NCI-H446 treated with DMSO at 0.1 percent for 48 hours (cell line): ENCODE data around the gene PGA4.
"Not testable (repeated sequence)": the region's sequence is repeated elsewhere in the genome, so short reads cannot be mapped to it uniquely, and the experiment has no call there.

Source experiments
- DNase-seq: peaks from one replicate; lab custom pipeline; 2025; lab: John Stamatoyannopoulos, UW

PGA4 gene

DNA sequence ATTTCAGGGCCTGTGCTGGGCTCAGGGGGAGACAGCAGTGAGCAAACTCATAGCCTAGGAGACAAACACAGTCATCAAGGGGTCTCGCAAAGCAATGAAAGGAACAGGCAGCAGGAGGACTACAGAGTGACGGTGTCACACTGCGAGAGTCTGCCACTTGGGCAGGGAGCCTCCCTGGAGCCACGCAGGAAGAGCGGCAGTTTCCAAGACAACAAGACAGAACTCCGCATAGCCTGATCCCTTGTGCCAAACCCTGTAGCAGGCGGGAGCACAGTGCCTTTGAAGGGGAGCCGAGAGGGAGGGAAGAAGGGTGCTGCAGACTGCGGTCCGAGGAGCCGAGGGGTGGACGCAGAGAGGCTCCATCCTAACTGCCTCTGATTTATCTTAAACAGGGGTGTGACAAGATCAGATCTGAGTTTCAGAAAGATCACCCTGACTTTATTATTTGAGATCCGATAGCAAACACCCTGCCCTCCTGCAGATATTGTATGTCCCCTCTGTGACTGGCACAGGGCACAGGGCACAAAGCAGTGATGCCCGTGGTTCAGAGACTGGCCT lies 17.6 kb upstream of the PGA4 start:
- DNase-seq, result not testable (repeated sequence)

- DNase-seq, result not testable (repeated sequence)
Observed at GRCh38 chr11:61207636-61208310, 14.4 kb upstream of the PGA4 start.

- DNase-seq, result not testable (repeated sequence)
Observed at GRCh38 chr11:61210629-61211028, 11.5 kb upstream of the PGA4 start.

GRCh38 chr11:61211327-61211952 lies 10.7 kb upstream of the PGA4 start:
- not testable (repeated sequence) for DNase-seq

DNA sequence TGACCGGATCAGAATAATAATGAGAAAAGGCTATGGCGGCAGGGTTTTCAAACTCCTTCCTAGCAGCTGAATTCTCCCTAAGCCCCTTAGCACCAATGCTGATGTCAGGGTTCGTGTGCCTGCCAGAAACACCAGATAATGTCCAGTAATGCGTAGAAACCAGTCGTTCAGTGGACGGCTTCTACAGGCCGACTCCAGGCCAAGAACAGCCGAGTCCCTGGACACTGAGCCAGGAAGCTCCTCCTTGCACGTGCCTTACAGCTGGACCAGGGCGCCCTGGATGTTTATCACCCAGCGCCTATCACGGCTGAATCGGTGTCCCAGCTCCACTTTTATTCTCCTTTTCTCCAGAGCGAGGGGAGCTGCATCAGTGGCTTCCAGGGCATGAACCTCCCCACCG lies 9.9 kb upstream of the PGA4 start:
- DNase-seq, result not testable (repeated sequence)

DNA sequence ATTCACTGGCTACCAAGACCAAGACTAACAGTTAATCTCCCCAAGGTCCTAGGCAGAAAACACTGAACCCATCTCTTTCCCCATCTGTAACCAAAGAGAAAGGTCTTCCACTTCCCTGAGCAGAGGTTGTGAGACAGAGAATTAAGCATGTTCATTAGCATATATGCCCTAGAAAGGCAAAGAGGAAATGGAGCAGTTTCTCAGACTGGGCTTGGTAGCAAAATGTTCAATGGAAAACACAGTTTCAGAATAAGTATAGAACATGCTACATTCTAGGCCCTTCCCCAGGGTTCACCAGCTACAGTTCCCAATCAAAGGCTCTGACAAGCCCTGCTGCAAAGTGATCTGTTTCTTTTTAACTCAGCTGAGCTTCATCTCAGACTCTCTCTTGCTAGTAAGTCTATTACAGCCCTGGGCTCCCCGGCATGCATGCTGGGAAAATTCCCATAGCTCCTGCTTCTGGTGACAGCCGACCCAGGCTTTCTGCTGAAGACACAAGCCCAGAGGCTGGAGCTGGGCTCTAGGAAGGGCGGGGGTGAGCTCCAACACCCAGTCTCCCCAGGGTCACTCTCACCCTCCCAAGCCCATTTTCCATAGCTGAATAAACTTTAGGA lies 8.3 kb upstream of the PGA4 start:
- not testable (repeated sequence) for DNase-seq

DNA sequence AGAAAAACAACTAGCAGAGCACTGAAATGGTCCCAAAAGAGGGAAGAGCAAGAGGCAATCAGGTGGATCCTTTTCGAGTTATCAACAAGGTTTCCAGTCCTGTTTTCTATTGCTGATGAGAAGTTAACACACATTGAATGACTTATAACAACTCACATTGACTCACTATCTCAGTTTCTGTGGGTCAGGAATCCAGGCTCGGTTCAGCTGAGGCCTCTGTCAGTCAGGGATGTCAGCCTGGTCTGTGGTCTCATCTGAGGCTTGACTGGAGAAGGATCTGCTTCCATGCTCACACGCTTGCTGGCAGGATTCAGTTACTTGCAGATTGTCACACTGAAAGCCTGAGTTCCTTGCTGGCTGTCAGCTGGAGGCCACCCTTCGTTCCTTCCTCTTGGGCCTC lies 3.8 kb upstream of the PGA4 start:
- DNase-seq, result not testable (repeated sequence)

GRCh38 chr11:61219016-61219415 lies 3.1 kb upstream of the PGA4 start:
- not testable (repeated sequence) for DNase-seq

- DNase-seq, result not testable (repeated sequence)
Observed at GRCh38 chr11:61222692-61223091, 545 bp downstream of the PGA4 start.

GRCh38 chr11:61226457-61227137 lies 4.5 kb downstream of the PGA4 start:
- DNase-seq, result not testable (repeated sequence)

GRCh38 chr11:61229458-61229857 lies 7.3 kb downstream of the PGA4 start:
- DNase-seq, result not testable (repeated sequence)

GRCh38 chr11:61231033-61231432 lies 8.9 kb downstream of the PGA4 start:
- not testable (repeated sequence) for DNase-seq

GRCh38 chr11:61231585-61231984 lies 9.4 kb downstream of the PGA4 start:
- DNase-seq, result not testable (repeated sequence)

DNA sequence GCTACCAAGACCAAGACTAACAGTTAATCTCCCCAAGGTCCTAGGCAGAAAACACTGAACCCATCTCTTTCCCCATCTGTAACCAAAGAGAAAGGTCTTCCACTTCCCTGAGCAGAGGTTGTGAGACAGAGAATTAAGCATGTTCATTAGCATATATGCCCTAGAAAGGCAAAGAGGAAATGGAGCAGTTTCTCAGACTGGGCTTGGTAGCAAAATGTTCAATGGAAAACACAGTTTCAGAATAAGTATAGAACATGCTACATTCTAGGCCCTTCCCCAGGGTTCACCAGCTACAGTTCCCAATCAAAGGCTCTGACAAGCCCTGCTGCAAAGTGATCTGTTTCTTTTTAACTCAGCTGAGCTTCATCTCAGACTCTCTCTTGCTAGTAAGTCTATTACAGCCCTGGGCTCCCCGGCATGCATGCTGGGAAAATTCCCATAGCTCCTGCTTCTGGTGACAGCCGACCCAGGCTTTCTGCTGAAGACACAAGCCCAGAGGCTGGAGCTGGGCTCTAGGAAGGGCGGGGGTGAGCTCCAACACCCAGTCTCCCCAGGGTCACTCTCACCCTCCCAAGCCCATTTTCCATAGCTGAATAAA lies 10.5 kb downstream of the PGA4 start:
- DNase-seq, result not testable (repeated sequence)

GRCh38 chr11:61237130-61237529 lies 15.0 kb downstream of the PGA4 start:
- DNase-seq, result not testable (repeated sequence)

DNA sequence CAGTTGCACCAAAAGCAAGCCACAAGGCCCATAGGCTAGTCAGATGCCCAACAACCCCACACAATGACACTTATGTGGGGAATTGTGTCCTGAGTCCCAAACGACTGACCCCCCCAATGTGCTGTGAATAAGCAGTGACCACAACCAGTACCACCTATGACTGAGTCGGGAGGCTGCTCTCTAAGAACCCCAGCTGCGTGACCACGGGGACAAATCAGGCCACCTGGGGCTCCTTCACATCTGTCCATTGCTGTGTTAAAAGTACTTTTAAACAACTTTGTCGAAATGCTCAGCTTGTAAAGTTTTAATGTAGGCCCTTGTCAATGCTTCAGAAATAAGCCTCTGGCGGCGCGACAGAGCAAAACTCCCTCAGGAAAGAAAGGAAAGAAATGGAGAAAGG lies 18.1 kb downstream of the PGA4 start:
- DNase-seq, result not testable (repeated sequence)

GRCh38 chr11:61240875-61241274 lies 18.7 kb downstream of the PGA4 start, which contains the start of gene PGA5:
PGA5 (plus strand) TSS chr11:61241175; CDS start chr11:61241227, 52 bp downstream.
- not testable (repeated sequence) for DNase-seq

DNA sequence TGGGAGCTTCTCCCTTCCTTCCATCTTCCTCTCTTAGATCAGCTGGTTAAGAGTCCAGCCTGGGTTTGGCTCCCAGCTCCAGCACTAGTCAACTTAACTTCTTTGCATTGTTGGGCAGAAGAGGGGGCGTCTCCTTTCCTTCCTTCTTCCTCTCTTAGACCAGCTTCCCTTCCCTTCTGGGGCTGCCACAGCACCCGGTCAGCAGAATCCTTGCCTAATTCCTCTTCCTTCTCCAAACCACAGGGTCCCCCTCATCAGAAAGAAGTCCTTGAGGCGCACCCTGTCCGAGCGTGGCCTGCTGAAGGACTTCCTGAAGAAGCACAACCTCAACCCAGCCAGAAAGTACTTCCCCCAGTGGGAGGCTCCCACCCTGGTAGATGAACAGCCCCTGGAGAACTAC lies 19.4 kb downstream of the PGA4 start:
- not testable (repeated sequence) for DNase-seq

- not testable (repeated sequence) for DNase-seq
Observed at GRCh38 chr11:61245284-61245964, 23.3 kb downstream of the PGA4 start.

DNA sequence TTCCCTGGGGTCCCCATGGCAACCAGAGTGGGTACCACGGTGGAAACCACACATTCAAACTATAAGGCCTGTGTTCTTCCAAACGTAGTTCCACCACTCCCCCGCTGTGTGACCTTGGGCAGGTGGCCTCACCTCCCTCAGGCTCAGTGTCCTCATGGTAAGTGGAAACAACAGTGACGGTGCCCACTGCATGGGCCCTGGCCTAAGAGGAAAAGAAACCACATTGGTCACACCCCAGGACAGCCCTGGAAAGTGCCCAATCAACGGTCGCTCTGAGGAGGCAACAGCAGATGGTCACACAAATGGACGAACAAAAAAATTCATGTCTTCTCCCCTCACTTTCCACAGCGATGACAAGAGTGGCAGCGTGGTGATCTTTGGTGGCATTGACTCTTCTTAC lies 25.9 kb downstream of the PGA4 start:
- not testable (repeated sequence) for DNase-seq

DNA sequence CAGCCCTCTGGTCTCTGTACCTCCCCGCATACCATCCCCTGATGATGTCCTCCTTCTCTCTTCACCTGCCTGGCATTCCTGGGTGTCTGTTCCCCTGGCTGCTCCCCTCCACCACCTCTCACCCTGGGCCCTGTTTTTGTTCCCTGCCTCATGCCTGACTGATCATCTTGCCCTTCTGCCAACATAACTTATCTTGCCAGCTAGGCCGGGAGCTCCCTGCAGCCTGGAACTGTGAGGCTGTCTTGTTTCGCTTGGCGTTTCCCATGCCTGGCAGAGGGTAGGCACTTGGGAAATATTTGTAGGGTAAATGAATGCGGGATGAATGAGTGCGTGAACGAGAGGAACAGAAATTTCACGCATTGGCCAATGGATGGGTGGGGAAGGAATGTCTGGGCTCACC lies 27.1 kb downstream of the PGA4 start:
- not testable (repeated sequence) for DNase-seq
